GM21619 (cell line): ENCODE measurements around the gene PTRH1.
A peak's percentile ranks its signal among the peaks of the same experiment; 100 is the strongest.

Experiments used
- ATAC-seq: cut with Tn5 transposase; IDR thresholded peaks from one replicate; pipeline ENCODE4 v1.9.1; 2021; ENCODE audit not compliant: unreplicated experiment

The PTRH1 gene

GRCh38 chr9:127720865-127721227 lies 5.4 kb upstream of the PTRH1 start:
- ATAC-seq = no peak

- ATAC-seq = no peak
Measured at GRCh38 chr9:127720031-127720864, 4.8 kb upstream of the PTRH1 start.

DNA sequence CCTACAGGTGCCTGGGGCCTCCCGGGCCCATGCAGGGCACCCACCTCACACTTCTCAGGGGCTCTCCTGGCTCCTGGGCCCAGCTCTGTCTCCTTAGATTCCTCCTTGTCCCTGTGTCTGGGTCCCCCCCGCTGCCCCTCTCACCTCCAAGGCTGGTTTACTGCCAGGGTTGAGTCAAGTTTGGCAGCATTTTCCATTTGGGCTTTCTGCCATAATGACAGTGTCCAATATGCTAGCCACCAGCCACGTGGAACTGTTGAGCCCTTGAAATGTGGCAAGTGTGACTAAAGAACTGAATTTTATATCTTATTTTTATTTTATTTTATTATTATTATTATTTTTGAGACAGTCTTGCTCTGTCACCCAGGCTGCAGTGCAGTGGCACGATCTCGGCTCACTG lies 2.3 kb upstream of the PTRH1 start:
- ATAC-seq = no peak

DNA sequence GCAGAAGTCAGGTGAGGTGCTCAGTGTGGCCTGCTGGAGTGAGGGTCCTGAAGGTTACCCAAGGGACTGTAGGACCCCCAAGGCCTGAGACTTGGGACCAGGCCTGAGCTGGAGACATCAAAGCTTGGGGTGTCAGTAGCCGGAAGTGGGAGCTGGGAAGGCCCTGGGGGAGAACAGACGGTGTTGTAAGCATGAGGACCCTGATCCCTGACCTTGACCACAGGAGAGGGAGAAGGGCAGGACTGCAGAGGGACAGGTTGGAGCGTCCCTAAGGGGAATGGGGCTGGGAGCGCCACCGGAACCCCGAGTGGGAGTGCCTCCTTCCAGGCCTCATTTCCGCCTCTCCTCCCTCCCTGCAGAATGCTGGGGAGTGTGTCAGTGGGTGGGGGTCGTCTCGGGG lies 949 bp upstream of the PTRH1 start:
- ATAC-seq = no peak

GRCh38 chr9:127714951-127715469 lies 453 bp downstream of the PTRH1 start:
- ATAC-seq = peak; percentile 6

DNA sequence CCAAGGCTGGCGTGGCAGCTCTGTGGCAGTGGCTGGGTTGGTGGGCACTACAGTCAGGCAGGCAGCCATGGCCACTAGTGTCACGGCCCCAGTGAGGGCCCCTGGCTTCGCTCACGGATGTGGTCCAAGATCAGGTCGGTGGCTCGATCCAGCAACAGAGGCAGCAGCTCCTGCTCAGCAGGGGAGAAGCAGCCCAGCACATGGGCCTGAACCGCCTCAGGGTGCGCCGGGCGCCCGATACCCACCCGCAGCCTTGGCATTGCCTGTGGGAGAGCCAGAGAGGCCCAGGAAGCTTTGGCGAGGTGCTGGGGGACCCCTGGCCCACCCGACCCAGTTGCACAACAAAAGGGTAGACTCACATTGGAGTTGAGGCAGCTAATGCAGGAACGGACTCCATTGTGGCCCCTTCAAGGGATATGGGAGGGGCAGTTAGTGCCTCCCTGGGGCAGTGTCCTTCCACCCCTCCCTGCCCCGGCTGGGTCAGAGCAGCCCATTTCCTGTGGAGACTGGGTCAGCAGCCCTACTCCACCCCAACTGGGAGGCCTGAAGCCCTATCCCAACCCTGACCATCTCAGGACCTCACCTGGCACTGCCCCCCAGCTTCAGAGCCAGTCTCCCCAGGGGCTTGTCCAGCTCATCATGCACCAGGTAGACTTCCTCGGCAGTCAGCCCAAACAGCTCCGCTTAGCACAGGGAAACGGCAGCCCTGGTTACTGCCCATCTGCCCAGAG lies 1.3 kb downstream of the PTRH1 start:
- ATAC-seq = no peak

- no peak for ATAC-seq
Measured at GRCh38 chr9:127712867-127713266, 2.6 kb downstream of the PTRH1 start.

- ATAC-seq = no peak
Measured at GRCh38 chr9:127712371-127712770, 3.1 kb downstream of the PTRH1 start.

GRCh38 chr9:127711831-127712274 lies 3.6 kb downstream of the PTRH1 start:
- ATAC-seq = no peak

- no peak for ATAC-seq
Measured at GRCh38 chr9:127711226-127711701, 4.2 kb downstream of the PTRH1 start.

DNA sequence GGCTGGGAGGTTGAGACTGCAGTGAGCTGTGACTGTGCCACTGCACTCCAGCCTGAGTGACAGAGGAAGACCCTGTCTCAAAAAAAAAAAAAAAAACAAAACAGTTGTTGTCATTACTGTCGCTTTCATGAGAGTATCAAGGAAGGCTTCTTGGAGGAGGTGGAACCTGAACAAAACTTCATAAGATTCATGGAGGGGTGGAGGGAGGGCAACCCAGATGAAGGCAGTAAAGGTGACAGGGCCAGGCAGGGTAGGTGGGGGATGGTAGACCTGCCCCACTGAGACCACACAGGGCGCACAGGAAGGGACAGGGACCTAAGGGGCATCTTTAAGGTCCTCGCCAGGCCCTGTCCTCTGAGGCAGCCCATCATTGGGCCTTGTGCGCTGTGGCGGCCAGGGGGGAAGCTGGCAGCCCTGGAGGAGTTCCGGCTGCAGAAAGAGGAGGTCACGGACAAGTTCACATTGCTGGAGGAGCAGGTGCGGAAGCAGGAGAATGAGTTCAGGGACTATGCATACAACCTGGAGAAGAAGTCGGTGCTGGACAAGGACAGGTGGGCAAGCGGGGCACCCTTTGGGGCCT lies 5.2 kb downstream of the PTRH1 start:
- ATAC-seq = no peak

- no peak for ATAC-seq
Measured at GRCh38 chr9:127708952-127709587, 6.4 kb downstream of the PTRH1 start.

GRCh38 chr9:127707766-127708165 lies 7.7 kb downstream of the PTRH1 start:
- ATAC-seq = no peak

DNA sequence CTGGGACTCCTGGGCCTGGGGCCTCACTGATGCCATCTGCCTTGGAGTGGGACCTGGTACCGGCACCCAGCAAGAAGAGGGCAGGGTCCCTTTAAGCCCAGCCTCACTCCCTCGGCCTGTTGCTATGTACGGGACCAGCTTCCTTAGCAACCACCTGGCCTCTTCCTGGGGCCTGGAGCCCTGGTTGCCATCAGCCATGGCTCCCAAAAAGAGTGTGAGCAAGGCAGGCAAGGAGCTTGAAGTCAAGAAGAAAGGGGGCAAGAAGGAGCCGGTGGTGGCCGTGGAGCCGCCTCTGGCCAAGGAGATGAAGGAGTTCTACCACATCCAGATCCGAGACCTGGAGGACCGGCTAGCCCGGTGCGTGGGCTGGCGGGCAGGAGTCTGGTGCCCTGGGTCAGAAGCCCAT lies 8.6 kb downstream of the PTRH1 start, which contains the start of gene CFAP157:
CFAP157 (plus strand) TSS at position 153 of the 406 bp plus-strand sequence; CDS start at position 197, 44 bp downstream.
- ATAC-seq = no peak

GRCh38 chr9:127705577-127706379 lies 9.7 kb downstream of the PTRH1 start:
- no peak for ATAC-seq

- ATAC-seq = no peak
Measured at GRCh38 chr9:127703289-127703946, 12.0 kb downstream of the PTRH1 start.

GRCh38 chr9:127700594-127701255 lies 14.7 kb downstream of the PTRH1 start:
- no peak for ATAC-seq

GRCh38 chr9:127700140-127700539 lies 15.3 kb downstream of the PTRH1 start:
- no peak for ATAC-seq
